Neural cell (in vitro differentiated cells): ENCODE results near the gene ACD. TPM values are rescaled to one million over a fixed set of nuclear protein-coding genes. Genes with fewer than 3 reads are reported as not detected.
"Not testable (repeated sequence)": the region's sequence is repeated elsewhere in the genome, so short reads cannot be mapped to it uniquely, and the experiment has no call there.

Experiments used
- H2AFZ ChIP-seq: fragments of 200-600, 300-800 bp; sonication (generic), shearing (Covaris generic); 2 replicates; pipeline ENCODE4 v1.6.0; 2014; ENCODE audit warnings: low read depth, mild to moderate bottlenecking, antibody characterized with exemption, low read length, moderate library complexity
- H3F3A ChIP-seq: fragments of 200-600 bp; shearing (Covaris generic); 2 replicates; pipeline ENCODE4 v1.6.1; 2016; ENCODE audit warnings: mild to moderate bottlenecking, moderate library complexity, mixed read lengths, antibody characterized with exemption, low read length; ENCODE audit not compliant: insufficient read depth, poor library complexity, severe bottlenecking
- H3K27ac ChIP-seq: fragments of 200-600, 300-800 bp; sonication (generic), shearing (Covaris generic); 2 replicates; pipeline ENCODE4 v1.5.1; 2014; ENCODE audit warnings: mild to moderate bottlenecking, low read length, moderate library complexity
- H3K27me3 ChIP-seq: fragments of 300-800, 200-600 bp; sonication (generic), shearing (Covaris generic); 2 replicates; pipeline ENCODE4 v1.6.0; 2014; ENCODE audit warnings: mild to moderate bottlenecking, low read depth, low read length, moderate library complexity; ENCODE audit not compliant: insufficient read depth
- H3K36me3 ChIP-seq: fragments of 300-800, 200-600 bp; sonication (generic), shearing (Covaris generic); 2 replicates; pipeline ENCODE4 v1.5.1; 2014; ENCODE audit warnings: mild to moderate bottlenecking, antibody characterized with exemption, low read length, moderate library complexity; ENCODE audit not compliant: insufficient read depth
- H3K4me2 ChIP-seq: fragments of 300-800, 200-600 bp; sonication (generic), shearing (Covaris generic); 2 replicates; pipeline ENCODE4 v1.6.0; 2014; ENCODE audit warnings: mild to moderate bottlenecking, low read length
- H3K4me3 ChIP-seq: fragments of 300-800, 200-600 bp; sonication (generic), shearing (Covaris generic); 2 replicates; pipeline ENCODE4 v1.5.1; 2014; ENCODE audit warnings: mild to moderate bottlenecking, low read length, moderate library complexity
- H3K79me2 ChIP-seq: fragments of 200-600 bp; shearing (Covaris generic); replicated peaks from 2 replicates; pipeline ENCODE4 v1.6.0; 2014; ENCODE audit warnings: mild to moderate bottlenecking, low read length, moderate library complexity; ENCODE audit not compliant: insufficient read depth
- H3K9ac ChIP-seq: fragments of 300-800, 200-600 bp; sonication (generic), shearing (Covaris generic); 2 replicates; pipeline ENCODE4 v1.6.1; 2016; ENCODE audit warnings: mild to moderate bottlenecking, low read length, mixed read lengths
- H3K9me2 ChIP-seq: fragments of 200-600 bp; shearing (Covaris generic); 2 replicates; pipeline ENCODE4 v1.6.1; 2016; ENCODE audit warnings: mild to moderate bottlenecking, low read length, mixed read lengths; ENCODE audit not compliant: insufficient read depth
- H3K9me3 ChIP-seq: fragments of 200-600, 300-800 bp; sonication (generic), shearing (Covaris generic); 2 replicates; pipeline ENCODE4 v1.6.1; 2016; ENCODE audit warnings: mild to moderate bottlenecking, mixed run types, low read length, moderate library complexity, mixed read lengths
- H4K20me1 ChIP-seq: fragments of 200-600 bp; shearing (Covaris generic); 2 replicates; pipeline ENCODE4 v1.6.1; 2016; ENCODE audit warnings: mild to moderate bottlenecking, mixed run types; ENCODE audit not compliant: insufficient read depth
- CTCF ChIP-seq: fragments of 450-650 bp; IDR thresholded peaks from 2 replicates; pipeline ENCODE4 v1.5.1; 2014; ENCODE audit warnings: antibody characterized with exemption, mild to moderate bottlenecking, moderate library complexity; ENCODE audit not compliant: poor library complexity, severe bottlenecking
- EP300 ChIP-seq: fragments of 450-650 bp; conservative IDR thresholded peaks from 2 replicates; pipeline ENCODE4 v1.6.1; 2014; ENCODE audit warnings: antibody characterized with exemption, mild to moderate bottlenecking, moderate library complexity; ENCODE audit not compliant: poor library complexity, severe bottlenecking
- EZH2 ChIP-seq: fragments of 200-600, 300-800 bp; shearing (Covaris generic), sonication (generic); IDR thresholded peaks from 2 replicates; pipeline ENCODE4 v1.6.1; 2014; ENCODE audit warnings: antibody characterized with exemption, low read length, borderline replicate concordance, mild to moderate bottlenecking; ENCODE audit not compliant: insufficient read depth, poor library complexity, severe bottlenecking
- MXI1 ChIP-seq: fragments of 450-650 bp; conservative IDR thresholded peaks from 2 replicates; pipeline ENCODE4 v1.6.1; 2014; ENCODE audit warnings: antibody characterized with exemption, mild to moderate bottlenecking; ENCODE audit not compliant: poor library complexity, severe bottlenecking
- POLR2AphosphoS5 ChIP-seq: IDR thresholded peaks from 2 replicates; pipeline ENCODE4 v1.6.1; 2012
- RAD21 ChIP-seq: fragments of 450-650 bp; conservative IDR thresholded peaks from 2 replicates; pipeline ENCODE4 v1.6.1; 2014; ENCODE audit warnings: antibody characterized with exemption, mild to moderate bottlenecking, moderate library complexity
- REST ChIP-seq: IDR thresholded peaks from 2 replicates; pipeline ENCODE4 v1.6.1; 2012; ENCODE audit warnings: borderline replicate concordance
- SMC3 ChIP-seq: fragments of 450-650 bp; conservative IDR thresholded peaks from 2 replicates; pipeline ENCODE4 v1.6.1; 2014; ENCODE audit warnings: antibody characterized with exemption, mild to moderate bottlenecking, moderate library complexity; ENCODE audit not compliant: poor library complexity
- TAF1 ChIP-seq: IDR thresholded peaks from 2 replicates; pipeline ENCODE4 v1.6.1; 2012; ENCODE audit warnings: low read depth
- polyA plus RNA-seq: library from polyadenylated mRNA; depleted of rRNA; stranded (reverse); fragments of >200 nt; gene quantifications from 2 replicates; pipeline ENCODE4 v1.2.3, GENCODE V29; 2014

The ACD gene
- polyA plus RNA-seq, 1 donor from 2014 or later: 98.6 TPM

- Histone ChIP-seq H3K4me3 (no peak overlapping the region), H3F3A (no peaks in the 10 kb centered on the region), H3K9me2 (no peaks in the 10 kb centered on the region), H3K27me3 (no peaks in the 10 kb centered on the region), H3K9me3 (no peaks in the 10 kb centered on the region), H4K20me1 (peaks cover 8% of the 10 kb centered on the region), H3K36me3 (no peaks in the 10 kb centered on the region), H3K79me2 (peaks cover 6% of the 10 kb centered on the region), H3K9ac (no peak overlapping the region), H2AFZ (no peak overlapping the region), H3K27ac (no peak overlapping the region), H3K4me2 (no peak overlapping the region)
- TF ChIP-seq TAF1: no peak
- no peak for TF ChIP-seq EP300
- TF ChIP-seq REST: no peak
- TF ChIP-seq MXI1: no peak
- no peak for TF ChIP-seq SMC3
- TF ChIP-seq POLR2AphosphoS5: no peak
- TF ChIP-seq CTCF: no peak
- no peak for TF ChIP-seq EZH2
- TF ChIP-seq RAD21: no peak
These were observed 37.5 kb upstream of the ACD start for GRCh38 chr16:67697422-67698185.

- no peaks in the 10 kb centered on the region for H3K36me3 ChIP-seq
- no peak overlapping the region for H3K9ac ChIP-seq
- H3K27me3 ChIP-seq: no peaks in the 10 kb centered on the region
- no peaks in the 10 kb centered on the region for H3K9me3 ChIP-seq
- TF ChIP-seq POLR2AphosphoS5: no peak
- peaks cover 10% of the 10 kb centered on the region for H3K79me2 ChIP-seq
- no peak overlapping the region for H2AFZ ChIP-seq
- no peaks in the 10 kb centered on the region for H3F3A ChIP-seq
- no peak overlapping the region for H3K4me2 ChIP-seq
- no peaks in the 10 kb centered on the region for H4K20me1 ChIP-seq
- H3K4me3 ChIP-seq: no peak overlapping the region
- H3K9me2 ChIP-seq: no peaks in the 10 kb centered on the region
- H3K27ac ChIP-seq: no peak overlapping the region
These were observed 34.6 kb upstream of the ACD start for GRCh38 chr16:67694611-67695010.

- H3K9me3 ChIP-seq, H3K27ac ChIP-seq, H3K4me3 ChIP-seq, H3F3A ChIP-seq, H3K9me2 ChIP-seq, H3K36me3 ChIP-seq, H3K79me2 ChIP-seq, H3K27me3 ChIP-seq, H4K20me1 ChIP-seq, H2AFZ ChIP-seq, H3K4me2 ChIP-seq, H3K9ac ChIP-seq: not testable (repeated sequence)
These were observed 33.6 kb upstream of the ACD start for GRCh38 chr16:67693517-67694285.
